Stomach (tissue), 9 donors: ENCODE results near the gene XXYLT1. TPM values are rescaled to one million over a fixed set of nuclear protein-coding genes. Genes with fewer than 3 reads are reported as not detected.
A peak's percentile ranks its signal among the peaks of the same experiment; 100 is the strongest.
"Not testable (repeated sequence)": the region's sequence is repeated elsewhere in the genome, so short reads cannot be mapped to it uniquely, and the experiment has no call there.

ENCODE experiments used
- DNase-seq, 2 donors: peaks; one replicate each; pipeline versions ENCODE4 v3.0.0 to v3.0.0-alpha.2; 2013 to 2019
- H3K27ac ChIP-seq, 5 donors: fragments of 200-600 bp in 4 of 5; sonication (generic) in 4 of 5; one replicate each; pipeline ENCODE4 v1.5.1; 2013 to 2019; ENCODE audit warnings: mild to moderate bottlenecking in 1 of 5, moderate library complexity in 1 of 5
- H3K27me3 ChIP-seq, 3 donors: fragments of 200-600 bp; sonication (generic); one replicate each; pipeline ENCODE4 v1.5.1; 2017 to 2019; ENCODE audit warnings: mixed run types in 1 of 3
- H3K36me3 ChIP-seq, 4 donors: fragments of 200-600 bp; sonication (generic); 1 replicate in 3 of 4; 2 replicates in 1 of 4; pipeline ENCODE4 v1.5.1; 2016 to 2019
- H3K4me1 ChIP-seq, 4 donors: fragments of 200-600 bp; sonication (generic); one replicate each; pipeline ENCODE4 v1.5.1; 2016 to 2019
- H3K4me3 ChIP-seq, 4 donors: fragments of 200-600 bp; sonication (generic) in 3 of 4; one replicate each; pipeline ENCODE4 v1.5.1; 2016 to 2019; ENCODE audit warnings: mild to moderate bottlenecking in 1 of 4
- H3K9me3 ChIP-seq, 4 donors: fragments of 200-600 bp; sonication (generic); one replicate each; pipeline ENCODE4 v1.5.1; 2016 to 2019
- EP300 ChIP-seq: sonication (generic); formaldehyde crosslinking; IDR thresholded peaks from one replicate; pipeline ENCODE4 v1.6.1; 2017; ENCODE audit warnings: antibody characterized with exemption
- POLR2A ChIP-seq, 4 donors: fragments of 450-650 bp; IDR thresholded peaks; one replicate each; pipeline ENCODE4 v1.6.1; 2016; ENCODE audit warnings: antibody characterized with exemption in 4 of 4, control low read depth in 2 of 4, mild to moderate bottlenecking in 1 of 4, moderate library complexity in 1 of 4
- POLR2AphosphoS5 ChIP-seq, 3 donors: sonication (generic); formaldehyde crosslinking; IDR thresholded peaks; one replicate each; pipeline ENCODE4 v1.6.1; 2016; ENCODE audit warnings: antibody characterized with exemption in 3 of 3
- WGBS, 5 donors: extraction: QIAGEN DNeasy Blood & Tissue Kit in 3 of 5; methylation state at CpG; one replicate each; pipeline versions ENCODE4 v1.1.5 to v1.1.7; 2013 to 2018; 5-methylcytosine and 5-hydroxymethylcytosine counted together
- intact Hi-C: fragments of 100-400 bp; cut with DNase I; formaldehyde crosslinking; loops from one replicate; pipeline ENCODE4 v1.15.1; 2023; ENCODE audit warnings: low total_unique reads
- polyA plus RNA-seq, 3 donors: library from polyadenylated mRNA; stranded (reverse); fragments of 200-250 nt; gene quantifications; one replicate each; pipeline ENCODE4 v1.2.3, GENCODE V29; 2013
- total RNA-seq, 5 donors: library from RNA; depleted of rRNA; stranded (reverse); fragments of >200 nt; gene quantifications; one replicate each; pipeline versions ENCODE4 v1.1.0 to v1.2.3, GENCODE V29; 2014 to 2016
- TF ChIP-seq, protein P1 (sequence below), 7 experiments: fragments of 450-650 bp in 4 of 7; fragments of 200-600 bp in 3 of 7; sonication (generic) in 3 of 7; IDR thresholded peaks; one replicate each; pipeline ENCODE4 v1.5.1; 2016 to 2019; ENCODE audit warnings: antibody characterized with exemption in 7 of 7, control low read depth in 2 of 7, mild to moderate bottlenecking in 1 of 7
- donor health status: healthy with polysubstance abuse.
- donor health status: Bipolar disorder and iron deficiency.
- donor health status: healthy.

The XXYLT1 gene
- total and polyA plus RNA-seq, 8 donors = 2.1 to 41.5 (median 11.4) TPM; not detected in 1

DNA sequence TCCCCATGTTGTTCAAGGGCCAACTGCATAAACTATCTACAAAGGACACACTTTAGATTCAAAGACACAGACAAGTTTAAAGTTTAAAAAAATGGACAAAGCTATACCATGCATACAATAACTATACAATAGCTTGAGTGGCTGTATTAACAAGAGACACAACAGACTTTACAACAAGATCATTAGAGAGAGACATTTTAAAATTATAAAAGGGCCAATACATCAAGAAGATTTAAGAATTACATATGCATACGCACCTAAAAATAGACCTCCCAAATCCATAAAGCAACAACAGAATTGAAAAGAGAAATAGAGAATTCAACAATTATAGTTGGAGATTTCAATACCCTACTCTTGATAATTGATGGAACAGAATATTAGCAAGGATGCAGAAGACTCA lies 79.4 kb downstream of the XXYLT1 start:
- H3K27ac ChIP-seq = no peak overlapping the region
- no peaks in the 10 kb centered on the region for H3K27me3 ChIP-seq
- no peak overlapping the region for H3K4me3 ChIP-seq
- TF ChIP-seq POLR2A (IDR thresholded peaks at IDR 0.05) (no peak), EP300 (no peak), POLR2AphosphoS5 (IDR thresholded peaks at IDR 0.05) (no peak)
- TF ChIP-seq, protein P1, sequence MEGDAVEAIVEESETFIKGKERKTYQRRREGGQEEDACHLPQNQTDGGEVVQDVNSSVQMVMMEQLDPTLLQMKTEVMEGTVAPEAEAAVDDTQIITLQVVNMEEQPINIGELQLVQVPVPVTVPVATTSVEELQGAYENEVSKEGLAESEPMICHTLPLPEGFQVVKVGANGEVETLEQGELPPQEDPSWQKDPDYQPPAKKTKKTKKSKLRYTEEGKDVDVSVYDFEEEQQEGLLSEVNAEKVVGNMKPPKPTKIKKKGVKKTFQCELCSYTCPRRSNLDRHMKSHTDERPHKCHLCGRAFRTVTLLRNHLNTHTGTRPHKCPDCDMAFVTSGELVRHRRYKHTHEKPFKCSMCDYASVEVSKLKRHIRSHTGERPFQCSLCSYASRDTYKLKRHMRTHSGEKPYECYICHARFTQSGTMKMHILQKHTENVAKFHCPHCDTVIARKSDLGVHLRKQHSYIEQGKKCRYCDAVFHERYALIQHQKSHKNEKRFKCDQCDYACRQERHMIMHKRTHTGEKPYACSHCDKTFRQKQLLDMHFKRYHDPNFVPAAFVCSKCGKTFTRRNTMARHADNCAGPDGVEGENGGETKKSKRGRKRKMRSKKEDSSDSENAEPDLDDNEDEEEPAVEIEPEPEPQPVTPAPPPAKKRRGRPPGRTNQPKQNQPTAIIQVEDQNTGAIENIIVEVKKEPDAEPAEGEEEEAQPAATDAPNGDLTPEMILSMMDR (IDR thresholded peaks at IDR 0.05) = no peak
- DNase-seq = no peak
- intact Hi-C loops = no loop called here
- peaks cover 0 to 14% (median 7%) of the 10 kb centered on the region in 4 donors for H3K9me3 ChIP-seq
- no peaks in the 10 kb centered on the region for H3K36me3 ChIP-seq
- WGBS, 5 donors = 96 to 100% (median 97%) methylated on average over 1 of the region's 1 CpG
- peaks cover 0 to 23% (median 13%) of the 10 kb centered on the region in 4 donors for H3K4me1 ChIP-seq

DNA sequence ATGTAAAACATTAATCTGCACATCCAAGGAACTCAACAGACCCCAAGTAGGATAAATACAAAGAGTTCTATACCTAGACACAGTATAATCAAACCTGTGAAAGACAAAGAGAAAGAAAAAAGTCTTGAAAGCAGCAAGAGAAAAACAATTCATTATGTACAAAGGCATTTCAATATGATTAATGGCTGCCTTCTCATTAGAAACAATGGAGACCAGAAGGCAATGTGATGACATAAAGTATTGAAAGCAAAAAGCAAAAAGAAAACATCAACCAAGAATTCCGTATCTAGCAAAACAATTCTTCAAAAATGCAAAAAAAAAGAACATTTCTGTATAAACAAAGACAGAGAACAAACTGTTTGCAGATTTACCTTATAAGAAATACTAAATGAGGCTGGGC lies 81.1 kb downstream of the XXYLT1 start:
- Histone ChIP-seq H3K9me3 (peaks cover 0 to 14% (median 7%) of the 10 kb centered on the region in 4 donors), H3K4me1 (peaks cover 0 to 28% (median 13%) of the 10 kb centered on the region in 4 donors), H3K36me3 (no peaks in the 10 kb centered on the region), H3K27me3 (no peaks in the 10 kb centered on the region), H3K4me3 (no peak overlapping the region), H3K27ac (no peak overlapping the region)
- WGBS, 5 donors = 82 to 100% (median 93%) methylated on average over 1 of the region's 1 CpG
- intact Hi-C loops = no loop called here
- no peak for TF ChIP-seq EP300
- TF ChIP-seq POLR2A (IDR thresholded peaks at IDR 0.05) = no peak
- no peak for TF ChIP-seq POLR2AphosphoS5 (IDR thresholded peaks at IDR 0.05)
- TF ChIP-seq, protein P1 (IDR thresholded peaks at IDR 0.05) = no peak
- no peak for DNase-seq

DNA sequence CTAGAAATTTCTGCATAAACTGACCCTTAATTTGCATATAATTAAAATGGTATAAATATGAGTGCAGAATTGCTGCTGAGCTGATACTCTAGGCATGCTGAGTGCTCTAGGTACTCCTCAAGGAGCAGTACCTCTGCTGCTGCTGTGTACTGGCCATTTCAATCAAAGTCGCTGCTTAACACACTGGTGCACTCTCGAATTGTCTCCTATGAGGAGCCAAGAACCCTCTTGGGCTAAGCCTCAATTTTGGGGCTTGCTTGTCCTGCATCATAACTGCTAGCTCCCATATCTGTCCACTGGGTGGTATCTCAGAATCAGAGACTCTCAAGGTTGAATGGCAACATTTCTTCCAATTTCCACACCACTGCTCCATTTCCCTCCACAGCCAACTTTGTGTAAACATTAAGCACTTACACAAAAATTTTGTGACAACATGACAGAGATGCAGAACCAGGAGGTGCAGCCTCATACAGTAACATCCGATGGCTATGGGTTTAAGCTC lies 82.5 kb downstream of the XXYLT1 start:
- intact Hi-C loops = no loop called here
- H3K4me3 ChIP-seq = no peak overlapping the region

DNA sequence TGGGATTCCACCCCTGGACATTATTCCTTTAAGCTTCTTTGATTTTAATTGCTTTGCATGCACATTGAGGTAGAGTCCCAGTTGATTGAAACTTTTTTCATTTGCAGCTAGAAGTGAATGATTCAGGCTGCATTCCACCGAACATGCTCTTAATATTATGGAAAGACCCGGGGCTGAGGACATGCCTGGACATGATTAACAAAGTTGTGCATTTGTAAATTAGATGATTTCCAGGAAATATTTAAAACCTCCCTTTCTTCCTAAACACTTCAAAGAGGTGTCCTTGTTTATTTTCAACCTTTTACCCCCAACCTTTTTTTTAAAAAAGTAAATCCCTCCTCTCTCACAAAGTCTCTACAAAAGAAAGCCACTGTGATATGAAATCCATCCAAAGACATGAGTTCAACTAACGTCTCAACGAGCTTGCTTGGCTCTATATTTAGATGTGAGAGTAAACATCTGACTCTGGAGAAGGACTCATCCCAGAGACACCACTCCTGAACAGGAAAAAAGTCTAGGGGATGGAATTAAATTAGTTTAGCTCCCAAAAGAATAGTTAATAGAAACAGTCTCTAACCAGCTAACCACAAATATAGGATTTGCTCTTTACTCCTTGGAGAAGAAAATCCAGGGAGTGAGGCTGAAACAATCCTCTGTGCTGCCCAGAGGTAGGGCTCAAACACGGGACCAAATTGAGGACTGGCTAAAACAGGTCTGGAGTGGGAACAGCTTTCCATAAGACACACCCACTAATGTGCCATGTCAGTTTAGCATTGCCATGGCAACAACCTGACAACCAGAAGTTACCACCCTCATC lies 83.1 kb downstream of the XXYLT1 start:
- no peak for TF ChIP-seq EP300
- intact Hi-C loops = no loop called here
- peaks cover 0 to 14% (median 7%) of the 10 kb centered on the region in 4 donors for H3K9me3 ChIP-seq
- H3K27ac ChIP-seq = peak overlapping the region in 1 of 5 donors; percentile 16
- WGBS, 5 donors = 42 to 59% (median 55%) methylated on average over 5 of the region's 5 CpGs
- peaks cover 1 to 32% (median 13%) of the 10 kb centered on the region in 4 donors for H3K4me1 ChIP-seq
- no peaks in the 10 kb centered on the region for H3K27me3 ChIP-seq
- H3K4me3 ChIP-seq = no peak overlapping the region
- no peak for DNase-seq
- no peaks in the 10 kb centered on the region for H3K36me3 ChIP-seq

More for the DNA sequence above, 82.5 kb downstream of the XXYLT1 start:
- H3K27ac ChIP-seq = peak overlapping the region in 1 of 5 donors; percentile 16
- H3K9me3 ChIP-seq = peaks cover 0 to 14% (median 7%) of the 10 kb centered on the region in 4 donors
- no peaks in the 10 kb centered on the region for H3K36me3 ChIP-seq
- peaks cover 0 to 29% (median 13%) of the 10 kb centered on the region in 4 donors for H3K4me1 ChIP-seq
- 91 to 95% (median 93%) methylated on average over 3 of the region's 3 CpGs for WGBS, 5 donors
- H3K27me3 ChIP-seq = no peaks in the 10 kb centered on the region
- no peak for DNase-seq
- TF ChIP-seq POLR2AphosphoS5 (IDR thresholded peaks at IDR 0.05) (no peak), POLR2A (IDR thresholded peaks at IDR 0.05) (no peak), EP300 (no peak)
- TF ChIP-seq, protein P1 (IDR thresholded peaks at IDR 0.05) = no peak

DNA sequence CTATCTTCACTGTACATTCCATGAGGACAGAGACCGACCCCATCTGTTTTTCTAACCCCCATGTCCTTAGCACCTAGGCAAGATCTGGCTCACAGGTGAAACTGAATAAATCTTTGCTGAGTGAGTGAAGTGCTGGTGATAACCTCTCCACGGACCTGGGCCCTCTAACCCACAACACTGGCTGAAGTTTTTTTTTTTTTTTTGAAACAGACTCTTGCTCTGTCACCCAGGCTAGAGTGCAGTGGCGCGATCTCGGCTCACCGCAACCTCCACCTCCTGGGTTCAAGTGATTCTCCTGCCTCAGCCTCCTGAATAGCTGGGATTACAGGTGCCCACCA lies 84.3 kb downstream of the XXYLT1 start:
- H3K27ac ChIP-seq, H3K27me3 ChIP-seq, H3K4me3 ChIP-seq, DNase-seq, intact Hi-C loops, H3K36me3 ChIP-seq, H3K9me3 ChIP-seq: not testable (repeated sequence)
- peaks cover 10 to 41% (median 19%) of the 10 kb centered on the region in 4 donors for H3K4me1 ChIP-seq
- 82 to 94% (median 90%) methylated on average over 6 of the region's 6 CpGs for WGBS, 5 donors
